ENCODE results near the gene R3HDM1.

R3HDM1 gene

DNA sequence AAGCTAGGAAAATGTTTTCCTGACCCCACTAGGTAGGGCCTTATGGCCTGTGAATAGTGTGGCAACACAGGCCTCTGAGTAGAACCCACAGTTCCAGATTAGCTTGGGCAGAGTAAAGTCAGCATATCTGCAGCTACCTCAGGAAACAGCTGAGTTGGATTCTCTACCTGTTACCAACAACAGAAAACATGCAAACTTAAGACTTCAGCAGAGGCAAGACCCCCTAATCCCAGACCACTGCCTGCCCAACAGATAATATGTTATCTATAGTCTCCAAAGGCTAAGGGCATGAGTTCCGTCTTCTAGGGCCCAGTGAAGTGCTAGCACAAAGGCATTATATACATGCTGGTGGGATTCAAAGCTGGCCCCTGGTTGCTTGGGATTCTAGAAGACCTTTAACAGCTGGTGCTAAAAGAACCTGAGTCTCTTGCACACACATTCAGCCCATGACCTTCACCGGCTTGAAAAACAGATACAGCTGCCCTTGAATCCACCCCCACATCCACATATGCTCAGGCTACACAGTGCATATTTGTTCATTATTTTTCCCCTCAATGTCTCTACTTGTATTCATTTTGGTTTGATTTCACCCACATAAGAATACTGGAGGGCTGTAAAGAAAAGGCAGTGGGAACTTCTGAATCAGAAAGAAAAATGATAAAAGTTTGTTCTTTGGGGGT is 196.9 kb downstream of the R3HDM1 start:
- DNase-seq, result no peak

DNA sequence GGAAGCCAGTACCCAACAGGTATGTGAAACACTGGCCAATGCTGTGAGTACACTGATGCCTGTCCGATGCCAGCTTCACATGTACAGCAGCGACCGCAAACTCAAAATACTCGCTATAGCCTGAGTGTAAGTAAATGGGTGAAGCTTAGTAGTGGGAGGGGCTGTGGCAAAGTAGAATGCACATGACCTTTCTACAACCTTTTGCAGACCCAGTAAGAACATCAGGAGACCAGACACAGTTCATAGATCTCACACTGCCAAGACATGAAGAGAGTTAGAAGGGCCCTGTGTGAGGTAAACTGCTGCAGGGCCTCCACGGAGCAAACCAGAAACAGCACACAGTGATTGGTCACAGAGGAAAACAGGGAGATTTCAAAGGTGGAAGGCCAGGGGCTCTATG is 201.3 kb downstream of the R3HDM1 start:
- DNase-seq, result no peak

DNA sequence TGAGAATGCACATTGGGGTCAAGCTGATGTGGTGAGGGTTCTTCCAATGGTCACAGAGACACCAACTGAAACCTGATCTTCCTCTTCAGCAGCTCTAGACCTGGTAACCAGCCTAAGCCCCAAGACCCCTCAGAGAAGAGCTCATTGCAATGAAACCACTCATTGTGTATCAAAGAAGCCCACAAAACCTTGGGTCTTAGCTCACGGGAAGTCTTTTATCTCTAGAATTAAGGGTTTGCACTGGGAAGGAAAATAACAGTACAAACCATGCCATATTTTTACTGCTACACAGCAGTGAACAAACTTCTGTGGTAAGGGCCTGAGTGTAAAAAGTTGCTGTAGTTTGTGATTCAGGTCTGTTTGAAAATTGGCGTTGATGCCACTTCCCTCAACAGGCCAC is 201.8 kb downstream of the R3HDM1 start:
- no peak for DNase-seq

DNA sequence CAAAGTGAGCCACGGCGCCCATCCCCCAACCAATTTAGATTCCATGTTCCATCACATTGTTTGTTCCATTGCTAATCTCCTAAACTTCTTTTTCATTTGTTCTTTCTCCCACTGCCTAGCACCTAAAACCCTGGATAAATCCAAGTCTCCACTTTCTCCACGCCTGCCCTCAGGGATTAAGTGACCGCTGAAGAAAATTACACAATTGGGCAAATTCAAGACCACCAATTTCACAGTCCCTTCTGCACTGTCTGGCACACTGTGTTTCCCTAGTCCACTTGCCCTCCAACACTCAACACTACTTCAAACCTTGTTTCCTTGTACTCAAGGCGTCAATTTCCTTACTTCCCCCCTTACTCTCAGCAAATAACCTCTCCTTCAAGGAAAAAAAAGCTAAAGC is 205.3 kb downstream of the R3HDM1 start:
- DNase-seq, result no peak

DNA sequence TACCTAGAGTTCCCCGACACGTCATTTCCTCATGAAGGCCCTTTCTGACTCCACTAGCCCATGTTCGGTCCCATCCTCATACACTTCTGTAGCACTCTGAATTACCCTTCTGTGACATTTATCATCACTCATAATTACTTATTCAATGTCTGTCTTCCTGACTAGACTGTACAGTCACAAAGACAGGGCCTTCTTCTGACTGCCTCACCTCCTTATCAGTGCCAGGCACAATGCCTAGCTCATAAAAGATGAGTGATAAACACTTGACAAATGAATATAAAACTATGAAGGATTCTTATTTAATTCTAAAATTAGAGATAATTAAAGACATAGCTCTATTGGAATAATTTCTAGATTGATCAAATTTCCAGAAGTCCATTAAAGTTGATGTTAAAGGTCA is 208.9 kb downstream of the R3HDM1 start:
- DNase-seq, result no peak

DNA sequence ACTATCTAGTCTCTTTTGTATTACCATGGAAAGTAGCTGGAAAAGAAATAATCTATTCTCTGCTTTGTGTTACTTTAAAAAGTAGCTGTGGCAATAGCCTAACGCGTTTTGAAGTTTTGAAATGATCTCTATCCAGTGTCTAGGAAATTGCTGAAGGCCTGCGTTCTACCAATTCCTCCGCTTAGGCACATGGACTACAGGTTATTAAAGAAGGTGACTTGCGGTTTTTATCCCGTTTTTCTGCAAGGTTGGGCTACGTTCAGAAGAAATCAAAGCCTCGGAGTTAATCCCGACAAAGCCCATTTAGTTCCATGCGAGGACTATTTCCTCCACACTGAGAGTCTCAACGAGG is 209.7 kb downstream of the R3HDM1 start:
- no peak for DNase-seq

DNA sequence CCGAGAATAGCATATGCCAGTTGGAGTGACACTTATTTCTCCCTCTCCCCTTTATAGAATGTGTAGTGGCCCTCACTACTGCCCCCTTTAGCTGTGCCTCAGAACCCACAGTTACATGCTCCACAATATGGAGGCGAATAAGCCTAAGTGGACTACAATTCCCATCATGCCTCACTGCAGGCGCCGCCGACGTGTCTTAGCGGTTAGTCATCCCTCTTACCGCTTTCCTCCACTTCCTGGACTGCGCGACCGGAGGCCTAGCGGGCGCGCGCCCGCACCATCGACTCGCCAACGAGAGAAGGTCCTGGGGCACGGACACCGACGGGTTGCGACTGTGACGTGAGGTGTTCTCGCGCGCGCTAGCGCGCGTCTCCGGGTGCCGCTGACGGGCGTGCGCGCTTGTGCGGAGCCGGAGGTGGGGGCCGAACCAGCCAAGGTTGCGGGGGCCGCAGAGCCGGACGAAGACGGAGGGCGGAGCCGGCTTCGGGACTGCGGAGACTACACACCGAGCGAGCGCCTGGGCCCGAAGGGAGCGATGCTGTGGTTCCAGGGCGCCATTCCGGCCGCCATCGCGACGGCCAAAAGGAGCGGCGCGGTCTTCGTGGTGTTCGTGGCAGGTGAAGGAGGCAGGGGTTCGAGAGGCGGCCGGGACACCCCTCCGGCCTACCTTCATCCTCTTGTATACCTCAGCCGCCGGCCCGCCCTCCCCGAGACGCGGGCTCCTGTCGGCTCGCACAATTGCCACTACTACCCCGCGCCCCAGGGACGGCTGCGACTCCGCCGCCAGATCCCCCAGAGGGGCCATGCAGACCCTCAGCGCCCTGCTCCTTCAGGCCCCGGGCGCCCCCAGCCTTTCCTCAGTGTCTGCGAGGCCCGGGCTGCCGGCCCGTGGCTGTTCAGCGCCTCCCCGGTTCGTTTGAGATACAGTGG is 210.4 kb downstream of the R3HDM1 start, which contains the start of gene UBXN4:
TSS of gene UBXN4 (plus strand) at position 461 of the 930 bp plus-strand sequence. CDS start at position 536, 75 bp downstream.
- peak; percentile 96 for DNase-seq

GRCh38 chr2:135742325-135742757 is 211.1 kb downstream of the R3HDM1 start:
- DNase-seq, result peak; percentile 55

- DNase-seq, result no peak
These were observed 212.6 kb downstream of the R3HDM1 start for GRCh38 chr2:135743860-135744259.

DNA sequence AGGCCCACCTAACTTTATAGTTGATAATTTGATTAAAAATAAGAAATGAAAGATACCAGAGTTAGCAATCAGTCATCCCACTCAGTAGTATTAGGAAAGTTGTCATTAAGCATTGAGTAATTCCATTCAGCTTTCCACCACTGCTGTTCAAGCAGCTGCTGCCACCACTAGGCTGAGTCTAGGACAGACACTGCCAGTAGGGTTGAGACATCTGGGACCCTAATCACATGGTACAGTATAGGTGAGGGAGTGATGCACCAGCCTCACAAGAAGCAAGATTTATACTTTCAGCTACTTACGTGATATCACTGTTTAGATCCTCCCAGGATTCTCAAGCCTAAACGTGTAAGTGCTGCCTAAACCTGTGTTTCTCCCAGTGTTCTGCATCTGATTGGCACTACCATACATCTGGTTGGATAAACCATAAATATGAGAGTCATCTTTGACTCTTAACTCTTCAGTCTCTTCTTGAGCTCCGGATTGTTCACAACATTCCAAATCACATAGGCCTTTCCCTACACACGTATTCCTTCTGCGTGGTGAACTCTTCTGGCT is 213.6 kb downstream of the R3HDM1 start:
- DNase-seq, result peak; percentile 49

DNA sequence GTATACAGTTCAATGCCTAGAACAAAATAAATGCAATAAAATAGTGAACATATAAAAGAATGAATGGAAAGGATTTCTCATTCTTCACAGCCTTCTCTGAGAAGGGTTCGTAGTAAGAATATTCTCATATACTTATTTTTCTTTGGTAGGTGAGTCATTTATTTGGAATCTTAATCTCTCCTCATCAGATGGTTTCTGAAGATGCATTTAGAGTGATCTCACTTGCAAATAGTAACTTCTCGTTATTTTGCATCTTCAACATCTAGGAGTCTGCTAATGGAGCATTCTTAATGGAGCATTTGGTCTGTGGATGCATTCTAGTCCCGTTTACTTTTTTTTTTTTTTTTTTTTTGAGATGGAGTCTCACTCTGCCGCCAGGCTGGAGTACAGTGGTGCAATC is 214.3 kb downstream of the R3HDM1 start:
- no peak for DNase-seq

DNA sequence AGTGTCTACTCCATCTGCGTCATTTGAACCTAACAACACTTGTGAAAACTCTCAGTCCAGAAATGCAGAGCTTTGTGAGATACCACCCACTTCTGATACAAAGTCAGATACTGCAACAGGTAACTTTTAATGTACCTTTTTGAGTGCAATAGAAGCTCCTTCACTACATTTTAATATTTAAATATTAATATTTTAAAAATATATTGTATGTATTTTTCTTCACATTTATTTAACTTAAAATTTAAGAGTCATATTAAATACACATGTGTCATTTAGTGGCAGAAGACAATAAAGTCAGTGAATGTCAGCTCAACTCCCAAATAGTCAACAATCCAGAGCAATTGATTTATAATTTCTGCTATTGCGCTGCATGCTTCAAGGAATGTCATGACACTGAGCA is 224.3 kb downstream of the R3HDM1 start:
- no peak for DNase-seq

GRCh38 chr2:135756692-135757091 is 225.4 kb downstream of the R3HDM1 start:
- no peak for DNase-seq

GRCh38 chr2:135762022-135762421 is 230.7 kb downstream of the R3HDM1 start:
- no peak for DNase-seq

GRCh38 chr2:135762530-135762929 is 231.2 kb downstream of the R3HDM1 start:
- DNase-seq, result no peak

GRCh38 chr2:135768863-135769262 is 237.6 kb downstream of the R3HDM1 start:
- DNase-seq, result no peak

GRCh38 chr2:135773319-135773718 is 242.0 kb downstream of the R3HDM1 start:
- DNase-seq, result no peak

- DNase-seq, result no peak
These were observed 242.6 kb downstream of the R3HDM1 start for GRCh38 chr2:135773917-135774316.
